Cardiac fibroblast (primary cell): Measurements from ENCODE around the gene LNX2.

Source experiments
- DNase-seq, 2 donors: peaks; one replicate each; pipeline versions ENCODE4 v3.0.0 to v3.0.0-alpha.2; 2010; ENCODE audit warnings: low read depth in 2 of 2
- H3K4me3 ChIP-seq, 2 donors: replicated peaks in 1 of 2; 1 replicate in 1 of 2; 2 replicates in 1 of 2; pipeline ENCODE4 v1.5.1; 2011; ENCODE audit warnings: low read depth in 2 of 2, low read length in 2 of 2, mild to moderate bottlenecking in 2 of 2, moderate library complexity in 1 of 2
- CTCF ChIP-seq: IDR thresholded peaks from one replicate; pipeline ENCODE4 v1.5.1; 2011; ENCODE audit warnings: low read depth, mild to moderate bottlenecking, low read length, inconsistent platforms

LNX2 gene

GRCh38 chr13:27627380-27627779, 7.1 kb upstream of the LNX2 start:
- no peak for DNase-seq
- no peak overlapping the region for H3K4me3 ChIP-seq
- TF ChIP-seq CTCF = no peak

GRCh38 chr13:27625839-27626238, 5.5 kb upstream of the LNX2 start:
- DNase-seq = no peak
- no peak overlapping the region for H3K4me3 ChIP-seq
- no peak for TF ChIP-seq CTCF

GRCh38 chr13:27624071-27624470, 3.7 kb upstream of the LNX2 start:
- DNase-seq = no peak
- no peak overlapping the region for H3K4me3 ChIP-seq
- no peak for TF ChIP-seq CTCF

GRCh38 chr13:27622881-27623280, 2.6 kb upstream of the LNX2 start:
- DNase-seq = no peak
- H3K4me3 ChIP-seq = no peak overlapping the region
- TF ChIP-seq CTCF = no peak

- peak; percentile 24 to 45 for DNase-seq
- peak; percentile 34 for TF ChIP-seq CTCF
- peak overlapping the region; percentile 68 to 88 for H3K4me3 ChIP-seq
Observed at GRCh38 chr13:27622102-27622820, 1.9 kb upstream of the LNX2 start.

GRCh38 chr13:27621366-27622101, 1.2 kb upstream of the LNX2 start, which contains the start of gene POLR1D:
Gene POLR1D, plus strand, starts transcription at chr13:27621892. Its CDS starts 92 bp downstream, at chr13:27621984.
- no peak for TF ChIP-seq CTCF
- H3K4me3 ChIP-seq = peak within 1 kb of the TSS; percentile 68 to 88
- peak; percentile 71 to 75 for DNase-seq
